OCI-LY7 (cell line): Measurements from ENCODE around the gene KCTD7. TPM values are rescaled to one million over a fixed set of nuclear protein-coding genes. Genes with fewer than 3 reads are reported as not detected.

Source experiments
- BruUV-seq: library from RNA; stranded (reverse); fragments of 400-500 nt; replicated peaks from 2 replicates; lab custom pipeline; 2021; lab: Mats Ljungman, UMichigan
- CTCF ChIA-PET: fragments of 300-600 bp; sonication (Branson Sonifier 250); formaldehyde crosslinking; loops from one replicate; lab custom pipeline; 2022; ENCODE audit warnings: antibody characterized with exemption; ENCODE audit not compliant: unreplicated experiment; lab: Charles Lee
- POLR2A ChIA-PET: fragments of 300-600 bp; sonication (Branson Sonifier 250); formaldehyde crosslinking; loops from one replicate; lab custom pipeline; 2022; ENCODE audit warnings: antibody characterized with exemption; lab: Charles Lee
- DNase-seq: peaks from one replicate; pipeline ENCODE4 v3.0.0-alpha.2; 2015; ENCODE audit warnings: low spot score
- H2AFZ ChIP-seq: fragments of 200-600 bp; sonication (generic), shearing (Covaris generic); 2 replicates; pipeline ENCODE4 v1.6.1; 2014; ENCODE audit warnings: mild to moderate bottlenecking, antibody characterized with exemption, low read length, moderate library complexity
- H3K27ac ChIP-seq: fragments of 200-600 bp; sonication (generic); 2 replicates; pipeline ENCODE4 v1.5.1; 2014; ENCODE audit warnings: mixed run types, low read depth, mild to moderate bottlenecking, moderate library complexity, low read length, inconsistent platforms; ENCODE audit not compliant: poor library complexity, severe bottlenecking
- H3K36me3 ChIP-seq: fragments of 200-600 bp; sonication (generic); 2 replicates; pipeline ENCODE4 v1.6.1; 2014; ENCODE audit warnings: mild to moderate bottlenecking, antibody characterized with exemption, low read length, moderate library complexity, mixed read lengths; ENCODE audit not compliant: insufficient read depth
- H3K4me1 ChIP-seq: fragments of 200-600 bp; sonication (generic); 2 replicates; pipeline ENCODE4 v1.5.1; 2014; ENCODE audit warnings: mild to moderate bottlenecking, low read length; ENCODE audit not compliant: insufficient read depth, poor library complexity, severe bottlenecking
- H3K4me2 ChIP-seq: fragments of 200-600 bp; sonication (generic); 2 replicates; pipeline ENCODE4 v1.6.1; 2014; ENCODE audit warnings: mild to moderate bottlenecking, low read length
- H3K4me3 ChIP-seq: fragments of 200-600 bp; sonication (generic); 2 replicates; pipeline ENCODE4 v1.5.1; 2014; ENCODE audit warnings: mild to moderate bottlenecking, low read depth, low read length; ENCODE audit not compliant: poor library complexity, severe bottlenecking
- H3K79me2 ChIP-seq: fragments of 200-600 bp; sonication (generic); 2 replicates; pipeline ENCODE4 v1.6.1; 2016; ENCODE audit warnings: low read depth, mild to moderate bottlenecking, low read length, moderate library complexity, mixed read lengths; ENCODE audit not compliant: insufficient read depth
- H3K9me2 ChIP-seq: fragments of 200-600 bp; sonication (generic); 2 replicates; pipeline ENCODE4 v1.6.1; 2016; ENCODE audit warnings: mild to moderate bottlenecking, low read length, mixed read lengths; ENCODE audit not compliant: insufficient read depth
- H3K9me3 ChIP-seq: fragments of 200-600 bp; sonication (generic); 2 replicates; pipeline ENCODE4 v1.6.1; 2014; ENCODE audit warnings: mild to moderate bottlenecking, mixed run types, low read length, mixed read lengths
- H4K20me1 ChIP-seq: fragments of 200-600 bp; sonication (generic); 2 replicates; pipeline ENCODE4 v1.6.1; 2014; ENCODE audit warnings: mild to moderate bottlenecking, antibody characterized with exemption, low read length, moderate library complexity, mixed read lengths; ENCODE audit not compliant: insufficient read depth
- CTCF ChIP-seq: fragments of 200-600 bp; sonication (generic); conservative IDR thresholded peaks from 2 replicates; pipeline ENCODE4 v1.5.1; 2014; ENCODE audit warnings: mild to moderate bottlenecking, antibody characterized with exemption, low read length, moderate library complexity, mixed read lengths
- EZH2phosphoT487 ChIP-seq: fragments of 200-600 bp; sonication (generic); IDR thresholded peaks from 2 replicates; pipeline ENCODE4 v1.6.1; 2018; ENCODE audit warnings: low read depth, borderline replicate concordance, mild to moderate bottlenecking, mixed run types, antibody characterized with exemption, low read length, moderate library complexity, mixed read lengths
- intact Hi-C: fragments of 100-400 bp; cut with micrococcal nuclease; formaldehyde crosslinking; loops from one replicate; pipeline ENCODE4 v1.10.0; 2022; ENCODE audit not compliant: unreplicated experiment
- total RNA-seq, 2 experiments: library from RNA; depleted of rRNA in 1 of 2; stranded (reverse); fragments of >200 nt in 1 of 2; shearing (Covaris generic) in 1 of 2; gene quantifications; 2 replicates each; pipeline ENCODE4 v1.2.3, GENCODE V29; 2014 to 2022

The KCTD7 gene
- total RNA-seq, 2 experiments from 2014 or later, result 40.5 to 41.8 TPM

- CTCF ChIA-PET, result no interaction called here
- intact Hi-C loops, result no loop called here
- no TSS peak for BruUV-seq
- H3K4me1 ChIP-seq, result no peaks in the 10 kb centered on the region
- H3K36me3 ChIP-seq, result peaks cover 15% of the 10 kb centered on the region
- POLR2A ChIA-PET, result interaction anchor here (0.5 to 0.6 kb wide), 2 partner anchors 37 to 39 kb away, joined by 3 to 5 read pairs; no protein-coding TSS in a partner anchor
- no peaks in the 10 kb centered on the region for H3K9me2 ChIP-seq
- H3K4me3 ChIP-seq, result no peak overlapping the region
- no peaks in the 10 kb centered on the region for H4K20me1 ChIP-seq
- H3K27ac ChIP-seq, result no peak overlapping the region
- no peak for DNase-seq
- H3K9me3 ChIP-seq, result no peaks in the 10 kb centered on the region
- no peak for TF ChIP-seq CTCF
- no peak for TF ChIP-seq EZH2phosphoT487
- no peaks in the 10 kb centered on the region for H3K79me2 ChIP-seq
- no peak overlapping the region for H3K4me2 ChIP-seq
- no peak overlapping the region for H2AFZ ChIP-seq
Observed at GRCh38 chr7:66668677-66669076, 40.0 kb downstream of the KCTD7 start.

- Histone ChIP-seq H3K79me2 (no peaks in the 10 kb centered on the region), H3K4me3 (no peak overlapping the region), H2AFZ (no peak overlapping the region), H3K9me3 (no peaks in the 10 kb centered on the region), H3K4me2 (no peak overlapping the region), H3K4me1 (no peaks in the 10 kb centered on the region), H3K9me2 (no peaks in the 10 kb centered on the region), H4K20me1 (no peaks in the 10 kb centered on the region), H3K27ac (no peak overlapping the region), H3K36me3 (peaks cover 15% of the 10 kb centered on the region)
- intact Hi-C loops, result no loop called here
- DNase-seq, result no peak
- no peak for TF ChIP-seq EZH2phosphoT487
- TF ChIP-seq CTCF, result no peak
- BruUV-seq, result no TSS peak
- ChIA-PET CTCF (no interaction called here), POLR2A (interaction anchor here (0.5 to 0.6 kb wide), 2 partner anchors 36 to 40 kb away, joined by 3 to 5 read pairs; no protein-coding TSS in a partner anchor)
Observed at GRCh38 chr7:66669088-66669487, 40.4 kb downstream of the KCTD7 start.

GRCh38 chr7:66669496-66669895, 40.8 kb downstream of the KCTD7 start:
- Histone ChIP-seq H3K4me3 (no peak overlapping the region), H3K27ac (no peak overlapping the region), H4K20me1 (no peaks in the 10 kb centered on the region), H3K9me2 (no peaks in the 10 kb centered on the region), H3K79me2 (no peaks in the 10 kb centered on the region), H3K4me1 (no peaks in the 10 kb centered on the region), H3K9me3 (no peaks in the 10 kb centered on the region), H2AFZ (no peak overlapping the region), H3K4me2 (no peak overlapping the region), H3K36me3 (peaks cover 15% of the 10 kb centered on the region)
- ChIA-PET POLR2A (no interaction called here), CTCF (no interaction called here)
- no peak for DNase-seq
- BruUV-seq, result no TSS peak
- intact Hi-C loops, result no loop called here
- no peak for TF ChIP-seq EZH2phosphoT487
- TF ChIP-seq CTCF, result no peak
